ENCODE data around the gene GTPBP4. TPM values are rescaled to one million over a fixed set of nuclear protein-coding genes. Genes with fewer than 3 reads are reported as not detected.
A peak's percentile ranks its signal among the peaks of the same experiment; 100 is the strongest.
"Not testable (repeated sequence)": the region's sequence is repeated elsewhere in the genome, so short reads cannot be mapped to it uniquely, and the experiment has no call there.

Gene GTPBP4
- total RNA-seq, 1 donor from 2014 or later = 46.2 TPM

DNA sequence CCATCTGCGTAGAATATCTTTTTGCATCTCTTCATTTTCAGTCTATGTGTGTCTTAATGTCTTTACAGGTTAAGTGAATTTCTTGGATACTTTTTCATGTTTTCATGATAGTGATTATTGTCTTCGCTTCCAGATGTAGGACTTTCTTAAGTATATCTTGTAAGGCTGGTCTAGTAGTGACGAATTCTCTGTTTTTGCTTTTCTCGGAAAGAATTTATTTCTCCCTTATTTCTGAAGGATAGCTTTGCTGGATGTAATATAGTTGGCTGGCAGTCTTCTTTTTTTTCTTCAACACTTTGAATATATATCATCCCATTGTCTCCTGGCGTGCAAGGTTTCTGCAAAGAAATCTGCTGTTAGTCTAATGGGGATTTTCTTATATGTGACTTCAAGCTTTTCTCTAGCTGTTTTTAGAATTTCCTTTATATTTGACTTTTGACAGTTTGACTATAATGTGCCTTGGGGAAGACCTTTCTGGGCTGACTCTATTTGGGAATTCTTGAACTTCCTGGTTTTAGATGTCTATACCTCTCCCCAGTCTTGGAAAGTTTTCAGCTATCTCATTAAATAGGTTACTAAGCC lies 14.3 kb downstream of the GTPBP4 start:
- DNase-seq (ENCODE audit: low spot score) = no peak
- Mint-ChIP-seq H3K27ac (ENCODE audit: unreplicated experiment) (no peak overlapping the region), H3K4me3 (ENCODE audit: unreplicated experiment) (peak overlapping the region; percentile 10), H3K27me3 (ENCODE audit: unreplicated experiment) (no peaks in the 10 kb centered on the region), H3K9me3 (ENCODE audit: unreplicated experiment) (no peaks in the 10 kb centered on the region), H3K4me1 (ENCODE audit: unreplicated experiment) (no peaks in the 10 kb centered on the region), H3K36me3 (ENCODE audit: low read depth, unreplicated experiment) (peaks cover 62% of the 10 kb centered on the region)
- TF ChIP-seq, protein P1, sequence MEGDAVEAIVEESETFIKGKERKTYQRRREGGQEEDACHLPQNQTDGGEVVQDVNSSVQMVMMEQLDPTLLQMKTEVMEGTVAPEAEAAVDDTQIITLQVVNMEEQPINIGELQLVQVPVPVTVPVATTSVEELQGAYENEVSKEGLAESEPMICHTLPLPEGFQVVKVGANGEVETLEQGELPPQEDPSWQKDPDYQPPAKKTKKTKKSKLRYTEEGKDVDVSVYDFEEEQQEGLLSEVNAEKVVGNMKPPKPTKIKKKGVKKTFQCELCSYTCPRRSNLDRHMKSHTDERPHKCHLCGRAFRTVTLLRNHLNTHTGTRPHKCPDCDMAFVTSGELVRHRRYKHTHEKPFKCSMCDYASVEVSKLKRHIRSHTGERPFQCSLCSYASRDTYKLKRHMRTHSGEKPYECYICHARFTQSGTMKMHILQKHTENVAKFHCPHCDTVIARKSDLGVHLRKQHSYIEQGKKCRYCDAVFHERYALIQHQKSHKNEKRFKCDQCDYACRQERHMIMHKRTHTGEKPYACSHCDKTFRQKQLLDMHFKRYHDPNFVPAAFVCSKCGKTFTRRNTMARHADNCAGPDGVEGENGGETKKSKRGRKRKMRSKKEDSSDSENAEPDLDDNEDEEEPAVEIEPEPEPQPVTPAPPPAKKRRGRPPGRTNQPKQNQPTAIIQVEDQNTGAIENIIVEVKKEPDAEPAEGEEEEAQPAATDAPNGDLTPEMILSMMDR (IDR thresholded peaks at IDR 0.05; ENCODE audit: unreplicated experiment) = no peak

DNA sequence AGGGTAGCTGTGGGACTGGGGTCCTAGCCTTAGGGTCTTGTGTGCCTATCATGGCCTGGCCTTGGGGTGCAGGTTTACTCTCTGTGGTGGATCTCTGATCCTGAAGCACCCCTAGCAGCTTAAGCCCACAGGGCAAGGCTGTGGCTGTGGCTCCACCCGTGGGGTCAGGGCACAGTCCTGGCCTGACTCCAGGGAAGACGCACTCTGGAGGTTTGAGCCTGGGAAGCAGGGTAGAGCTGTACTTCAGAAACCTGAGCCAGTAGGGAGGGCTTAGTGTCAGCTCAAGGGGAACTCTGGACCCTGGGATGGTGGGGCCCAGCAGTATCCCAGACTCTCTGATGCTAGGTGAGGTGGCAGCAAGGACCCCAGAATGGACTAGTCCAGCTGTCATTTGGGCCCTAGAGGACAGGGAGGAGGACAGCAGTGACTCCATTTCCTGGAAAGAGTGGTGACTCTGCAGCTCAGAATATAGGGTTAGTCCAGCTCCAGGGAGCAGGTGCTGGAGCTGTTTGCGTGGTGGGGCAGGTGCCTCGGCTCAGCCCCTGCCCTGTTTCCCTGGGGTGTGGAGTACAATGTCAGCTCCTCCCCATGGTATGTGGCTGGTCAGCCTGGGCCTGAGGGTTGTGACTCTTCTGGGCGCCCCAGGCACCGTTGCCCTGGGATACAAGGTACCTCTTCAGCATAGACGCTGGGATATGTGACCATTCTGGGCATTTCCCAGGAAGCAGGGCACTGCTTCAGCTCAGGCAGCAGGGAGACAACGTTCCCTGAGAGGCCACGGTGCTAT lies 15.8 kb downstream of the GTPBP4 start:
- no peak overlapping the region for H3K4me3 Mint-ChIP-seq (ENCODE audit: unreplicated experiment)
- DNase-seq (ENCODE audit: low spot score) = no peak
- peaks cover 65% of the 10 kb centered on the region for H3K36me3 Mint-ChIP-seq (ENCODE audit: low read depth, unreplicated experiment)
- no peaks in the 10 kb centered on the region for H3K27me3 Mint-ChIP-seq (ENCODE audit: unreplicated experiment)
- TF ChIP-seq, protein P1 (IDR thresholded peaks at IDR 0.05; ENCODE audit: unreplicated experiment) = no peak
- no peaks in the 10 kb centered on the region for H3K9me3 Mint-ChIP-seq (ENCODE audit: unreplicated experiment)
- no peak overlapping the region for H3K27ac Mint-ChIP-seq (ENCODE audit: unreplicated experiment)
- peaks cover 5% of the 10 kb centered on the region for H3K4me1 Mint-ChIP-seq (ENCODE audit: unreplicated experiment)

DNA sequence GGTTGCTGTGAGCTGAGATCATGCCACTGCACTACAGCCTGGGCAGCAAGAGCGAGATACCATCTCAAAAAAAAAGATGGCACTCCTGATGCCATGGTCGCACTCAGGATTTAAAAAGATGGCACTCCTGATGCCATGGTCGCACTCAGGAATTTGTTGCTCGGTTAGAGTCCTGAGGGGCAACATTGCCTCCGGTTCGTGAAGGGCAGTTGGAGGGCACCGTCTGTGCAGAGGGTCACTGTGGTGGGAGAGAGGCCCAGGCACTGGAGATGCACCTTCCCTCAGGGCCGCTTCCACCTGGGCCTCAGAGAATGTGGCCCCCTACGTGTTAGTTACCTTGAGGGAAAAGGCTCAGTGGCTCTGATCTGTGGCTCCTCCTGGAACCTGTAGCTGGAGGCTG lies 18.3 kb downstream of the GTPBP4 start:
- no peak overlapping the region for H3K27ac Mint-ChIP-seq (ENCODE audit: unreplicated experiment)
- DNase-seq (ENCODE audit: low spot score) = no peak
- peaks cover 8% of the 10 kb centered on the region for H3K4me1 Mint-ChIP-seq (ENCODE audit: unreplicated experiment)
- no peak overlapping the region for H3K4me3 Mint-ChIP-seq (ENCODE audit: unreplicated experiment)
- H3K9me3 Mint-ChIP-seq (ENCODE audit: unreplicated experiment) = no peaks in the 10 kb centered on the region
- TF ChIP-seq, protein P1 (IDR thresholded peaks at IDR 0.05; ENCODE audit: unreplicated experiment) = no peak
- H3K27me3 Mint-ChIP-seq (ENCODE audit: unreplicated experiment) = no peaks in the 10 kb centered on the region
- peaks cover 67% of the 10 kb centered on the region for H3K36me3 Mint-ChIP-seq (ENCODE audit: low read depth, unreplicated experiment)

DNA sequence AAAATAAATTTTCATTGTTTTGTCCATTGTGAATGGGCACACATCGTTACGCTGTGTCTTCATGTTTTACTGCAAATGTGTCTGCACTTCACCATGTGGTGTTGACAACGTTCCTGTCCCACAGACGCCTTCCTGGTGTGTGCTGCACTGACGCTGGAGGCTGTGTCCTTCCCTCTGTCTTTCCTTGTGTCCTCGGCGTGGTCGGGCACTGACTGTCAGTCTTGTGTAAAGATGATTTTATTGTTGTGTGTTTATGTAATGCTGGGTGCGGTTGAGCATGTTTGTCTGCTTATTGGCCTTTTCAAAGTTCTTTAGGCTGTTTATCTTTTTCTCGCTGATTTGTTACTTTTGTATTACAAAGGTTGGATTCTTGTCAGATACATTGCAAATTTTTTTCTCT lies 19.3 kb downstream of the GTPBP4 start:
- peak overlapping the region; percentile 66 for H3K27ac Mint-ChIP-seq (ENCODE audit: unreplicated experiment)
- no peaks in the 10 kb centered on the region for H3K27me3 Mint-ChIP-seq (ENCODE audit: unreplicated experiment)
- peak overlapping the region; percentile 56 for H3K4me3 Mint-ChIP-seq (ENCODE audit: unreplicated experiment)
- TF ChIP-seq, protein P1 (IDR thresholded peaks at IDR 0.05; ENCODE audit: unreplicated experiment) = no peak
- peaks cover 68% of the 10 kb centered on the region for H3K36me3 Mint-ChIP-seq (ENCODE audit: low read depth, unreplicated experiment)
- no peaks in the 10 kb centered on the region for H3K9me3 Mint-ChIP-seq (ENCODE audit: unreplicated experiment)
- DNase-seq (ENCODE audit: low spot score) = no peak
- peaks cover 8% of the 10 kb centered on the region for H3K4me1 Mint-ChIP-seq (ENCODE audit: unreplicated experiment)

DNA sequence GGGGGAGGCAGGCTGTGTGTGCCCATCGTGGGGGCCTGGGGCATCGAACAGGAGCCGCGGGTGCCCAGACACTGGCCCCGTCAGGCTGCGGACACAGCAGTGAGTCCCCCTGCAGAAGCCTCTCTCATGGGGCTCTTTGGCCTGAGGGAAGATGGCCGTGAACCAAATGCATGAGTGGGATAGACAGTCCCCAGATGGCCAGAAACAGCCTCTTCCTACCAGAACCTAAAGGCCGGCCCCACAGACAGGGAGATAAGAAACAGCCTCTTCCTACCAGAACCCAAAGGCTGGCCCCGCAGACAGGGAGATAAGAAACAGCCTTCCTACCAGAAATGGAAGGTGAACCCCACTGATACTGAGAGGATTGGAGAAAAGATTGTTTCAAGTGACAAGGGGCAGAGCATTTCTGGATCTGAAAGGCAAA lies 20.8 kb downstream of the GTPBP4 start:
- Mint-ChIP-seq H3K27ac (ENCODE audit: unreplicated experiment) (peak overlapping the region; percentile 23), H3K36me3 (ENCODE audit: low read depth, unreplicated experiment) (peaks cover 68% of the 10 kb centered on the region), H3K4me1 (ENCODE audit: unreplicated experiment) (peaks cover 8% of the 10 kb centered on the region), H3K4me3 (ENCODE audit: unreplicated experiment) (peak overlapping the region; percentile 40), H3K27me3 (ENCODE audit: unreplicated experiment) (no peaks in the 10 kb centered on the region), H3K9me3 (ENCODE audit: unreplicated experiment) (no peaks in the 10 kb centered on the region)
- DNase-seq (ENCODE audit: low spot score) = no peak
- TF ChIP-seq, protein P1 (IDR thresholded peaks at IDR 0.05; ENCODE audit: unreplicated experiment) = no peak

DNA sequence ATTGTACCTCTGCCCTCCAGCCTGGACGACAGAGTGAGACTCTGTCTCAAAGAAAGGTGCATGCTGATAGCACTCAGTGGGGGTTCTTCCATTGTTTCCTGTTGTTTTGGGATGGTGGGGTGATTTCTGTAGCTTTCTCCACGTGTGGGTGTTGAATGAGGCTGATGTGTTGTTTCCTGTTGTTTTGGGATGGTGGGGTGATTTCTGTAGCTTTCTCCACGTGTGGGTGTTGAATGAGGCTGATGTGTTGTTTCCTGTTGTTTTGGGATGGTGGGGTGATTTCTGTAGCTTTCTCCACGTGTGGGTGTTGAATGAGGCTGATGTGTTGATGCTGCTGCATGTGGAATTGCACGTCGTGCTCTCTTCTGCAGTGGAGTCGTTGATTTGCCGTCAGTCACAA lies 21.7 kb downstream of the GTPBP4 start:
- not testable (repeated sequence) for H3K27me3 Mint-ChIP-seq (ENCODE audit: unreplicated experiment); H3K27ac Mint-ChIP-seq (ENCODE audit: unreplicated experiment); H3K4me3 Mint-ChIP-seq (ENCODE audit: unreplicated experiment); DNase-seq (ENCODE audit: low spot score); H3K9me3 Mint-ChIP-seq (ENCODE audit: unreplicated experiment); H3K4me1 Mint-ChIP-seq (ENCODE audit: unreplicated experiment)
- peaks cover 74% of the 10 kb centered on the region for H3K36me3 Mint-ChIP-seq (ENCODE audit: low read depth, unreplicated experiment)

All from endothelial cell (in vitro differentiated cells).